ENCODE data around the gene TSPAN33. TPM values are rescaled to one million over a fixed set of nuclear protein-coding genes. Genes with fewer than 3 reads are reported as not detected.
"Not testable (repeated sequence)": the region's sequence is repeated elsewhere in the genome, so short reads cannot be mapped to it uniquely, and the experiment has no call there.

Gene TSPAN33
- total RNA-seq, 2 experiments from 2014 or later, result 0.48 to 0.86 TPM

DNA sequence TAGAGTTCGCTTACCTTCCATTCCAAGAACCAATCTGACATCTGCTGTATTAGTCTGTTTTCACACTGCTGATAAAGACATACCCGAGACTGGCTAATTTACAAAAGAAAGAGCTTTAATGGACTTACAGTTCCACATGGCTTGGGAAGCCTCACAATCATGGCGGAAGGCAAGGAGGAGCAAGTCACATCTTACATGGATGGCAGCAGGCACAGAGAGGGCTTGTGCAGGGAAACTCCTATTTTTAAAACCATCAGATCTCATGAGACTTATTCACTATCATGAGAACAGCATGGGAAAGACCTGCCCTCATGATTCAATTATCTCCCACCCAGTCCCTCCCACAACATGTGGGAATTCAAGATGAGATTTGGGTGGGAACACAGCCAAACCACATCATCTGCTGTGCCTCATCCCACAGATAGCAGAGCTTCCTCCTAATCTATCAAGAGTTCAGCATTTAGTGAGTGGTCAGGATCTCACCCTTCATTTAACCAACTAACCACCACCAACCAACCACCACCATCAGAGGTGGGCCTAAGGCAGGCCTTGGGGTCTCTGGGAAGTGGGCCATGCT lies 22.9 kb upstream of the TSPAN33 start:
- Mint-ChIP-seq H3K27ac (peak overlapping the region; percentile 36), H3K36me3 (ENCODE audit: low read depth) (peaks cover 15% of the 10 kb centered on the region), H3K9me3 (peaks cover 18% of the 10 kb centered on the region), H3K27me3 (peaks cover 19% of the 10 kb centered on the region), H3K4me1 (peaks cover 27% of the 10 kb centered on the region)
- CTCF ChIA-PET, result interaction anchor here (0.7 to 1.8 kb wide), 3 partner anchors 8 to 42 kb away, joined by 3 to 5 read pairs (median 3); no protein-coding TSS in a partner anchor
- DNase-seq, H3K4me3 Mint-ChIP-seq, POLR2A ChIA-PET: not testable (repeated sequence)

GRCh38 chr7:129122078-129122750 lies 22.3 kb upstream of the TSPAN33 start:
- Mint-ChIP-seq H3K4me3 (no peak overlapping the region), H3K27ac (peak overlapping the region; percentile 36), H3K9me3 (peaks cover 18% of the 10 kb centered on the region), H3K4me1 (peaks cover 27% of the 10 kb centered on the region), H3K27me3 (peaks cover 19% of the 10 kb centered on the region), H3K36me3 (ENCODE audit: low read depth) (peaks cover 15% of the 10 kb centered on the region)
- CTCF ChIA-PET, result interaction anchor here (0.7 to 1.8 kb wide), 3 partner anchors 8 to 42 kb away, joined by 3 to 5 read pairs (median 3); no protein-coding TSS in a partner anchor
- POLR2A ChIA-PET, result no interaction called here
- no peak for DNase-seq

- Mint-ChIP-seq H3K4me1 (peaks cover 27% of the 10 kb centered on the region), H3K27ac (peak overlapping the region; percentile 57), H3K36me3 (ENCODE audit: low read depth) (peaks cover 15% of the 10 kb centered on the region), H3K27me3 (peaks cover 19% of the 10 kb centered on the region), H3K4me3 (peak overlapping the region; percentile 21), H3K9me3 (peaks cover 18% of the 10 kb centered on the region)
- CTCF ChIA-PET, result interaction anchor here (0.7 to 1.8 kb wide), 3 partner anchors 32 to 41 kb away, joined by 3 to 5 read pairs (median 3); no protein-coding TSS in a partner anchor
- POLR2A ChIA-PET, result no interaction called here
- peak; percentile 20 for DNase-seq
Observed at GRCh38 chr7:129122751-129123509, 21.6 kb upstream of the TSPAN33 start.

- POLR2A ChIA-PET, result no interaction called here
- CTCF ChIA-PET, result interaction anchor here (0.7 to 1.8 kb wide), 2 partner anchors 32 to 40 kb away, joined by 3 to 5 read pairs; no protein-coding TSS in a partner anchor
- H3K27me3 Mint-ChIP-seq, result peaks cover 19% of the 10 kb centered on the region
- no peak for DNase-seq
- H3K9me3 Mint-ChIP-seq, result peaks cover 18% of the 10 kb centered on the region
- H3K4me1 Mint-ChIP-seq, result peaks cover 27% of the 10 kb centered on the region
- H3K27ac Mint-ChIP-seq, result no peak overlapping the region
- H3K4me3 Mint-ChIP-seq, result no peak overlapping the region
- peaks cover 15% of the 10 kb centered on the region for H3K36me3 Mint-ChIP-seq (ENCODE audit: low read depth)
Observed at GRCh38 chr7:129123510-129123857, 21.0 kb upstream of the TSPAN33 start.

DNA sequence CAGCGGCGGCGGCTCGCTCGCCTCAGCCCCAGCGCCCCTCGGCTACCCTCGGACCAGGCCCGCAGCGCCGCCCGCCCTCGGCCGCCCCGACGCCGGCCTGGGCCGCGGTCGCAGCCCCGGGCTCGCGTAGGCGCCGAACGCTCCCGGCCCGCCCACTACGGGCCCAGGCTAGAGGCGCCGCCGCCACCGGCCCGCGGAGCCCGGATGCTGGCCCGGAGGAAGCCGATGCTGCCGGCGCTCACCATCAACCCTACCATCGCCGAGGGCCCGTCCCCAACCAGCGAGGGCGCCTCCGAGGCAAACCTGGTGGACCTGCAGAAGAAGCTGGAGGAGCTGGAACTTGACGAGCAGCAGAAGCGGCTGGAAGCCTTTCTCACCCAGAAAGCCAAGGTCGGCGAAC lies 18.2 kb upstream of the TSPAN33 start:
- Mint-ChIP-seq H3K27me3 (peaks cover 12% of the 10 kb centered on the region), H3K9me3 (peaks cover 8% of the 10 kb centered on the region), H3K27ac (no peak overlapping the region), H3K36me3 (ENCODE audit: low read depth) (peaks cover 7% of the 10 kb centered on the region), H3K4me1 (peaks cover 27% of the 10 kb centered on the region), H3K4me3 (no peak overlapping the region)
- ChIA-PET POLR2A (no interaction called here), CTCF (interaction anchor here (1.6 kb wide), 1 partner anchor 38 kb away, joined by 8 read pairs; no protein-coding TSS in a partner anchor)
- no peak for DNase-seq

- Mint-ChIP-seq H3K27me3 (peaks cover 12% of the 10 kb centered on the region), H3K9me3 (no peaks in the 10 kb centered on the region), H3K36me3 (ENCODE audit: low read depth) (no peaks in the 10 kb centered on the region), H3K27ac (no peak overlapping the region), H3K4me1 (peaks cover 18% of the 10 kb centered on the region), H3K4me3 (no peak overlapping the region)
- ChIA-PET CTCF (no interaction called here), POLR2A (no interaction called here)
- DNase-seq, result no peak
Observed at GRCh38 chr7:129127154-129127553, 17.4 kb upstream of the TSPAN33 start.

DNA sequence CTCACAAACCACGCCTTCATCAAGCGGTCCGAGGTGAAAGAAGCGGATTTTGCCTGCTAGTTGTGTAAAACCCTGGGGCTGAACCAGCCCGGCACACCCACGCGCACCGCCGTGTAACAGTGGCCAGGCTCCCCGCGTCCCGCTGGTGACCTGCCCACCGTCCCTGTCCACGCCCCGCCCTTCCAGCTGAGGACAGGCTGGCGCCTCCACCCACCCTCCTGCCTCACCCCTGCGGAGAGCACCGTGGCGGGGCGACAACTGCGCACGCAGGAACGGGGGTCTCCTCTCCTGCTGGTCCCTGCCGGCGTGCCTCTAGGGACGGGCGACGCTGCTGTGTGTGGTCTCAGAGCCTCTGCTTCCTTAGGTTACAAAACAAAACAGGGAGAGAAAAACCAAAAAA lies 16.9 kb upstream of the TSPAN33 start:
- Mint-ChIP-seq H3K4me1 (peaks cover 14% of the 10 kb centered on the region), H3K27me3 (peaks cover 12% of the 10 kb centered on the region), H3K9me3 (no peaks in the 10 kb centered on the region), H3K4me3 (no peak overlapping the region), H3K36me3 (ENCODE audit: low read depth) (no peaks in the 10 kb centered on the region), H3K27ac (no peak overlapping the region)
- ChIA-PET CTCF (no interaction called here), POLR2A (no interaction called here)
- DNase-seq, result no peak

DNA sequence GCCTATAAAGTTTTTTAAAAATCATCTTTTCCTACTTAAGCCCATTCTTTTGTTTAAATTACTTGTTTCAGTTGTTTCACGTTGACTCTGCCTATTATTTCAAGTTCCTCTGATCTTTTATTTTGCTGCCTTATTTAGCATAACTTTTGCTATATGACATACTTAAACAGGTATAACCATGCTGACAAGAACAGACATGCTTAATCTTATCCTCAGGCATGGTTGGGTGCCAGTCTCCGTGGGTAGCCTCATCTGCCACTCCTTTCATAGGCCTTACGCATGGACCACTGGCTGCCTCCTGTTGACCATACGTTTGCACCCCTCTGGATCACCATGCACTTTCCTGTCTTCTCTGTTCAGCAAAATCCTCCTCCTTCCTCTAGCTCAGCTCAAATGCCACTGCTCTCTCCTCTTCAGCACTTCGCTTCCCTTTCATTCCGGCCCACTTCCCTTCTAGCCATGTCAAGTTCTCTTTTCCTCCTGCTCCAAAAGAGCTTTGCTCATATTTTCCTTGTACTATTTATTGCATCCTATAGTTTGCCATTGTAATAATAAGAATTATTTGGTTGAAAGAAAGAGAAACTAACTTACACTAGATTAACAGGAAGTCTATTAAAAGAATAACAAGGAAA lies 10.0 kb upstream of the TSPAN33 start:
- Mint-ChIP-seq H3K4me3 (no peak overlapping the region), H3K4me1 (peaks cover 16% of the 10 kb centered on the region), H3K9me3 (no peaks in the 10 kb centered on the region), H3K36me3 (ENCODE audit: low read depth) (no peaks in the 10 kb centered on the region), H3K27me3 (no peaks in the 10 kb centered on the region), H3K27ac (no peak overlapping the region)
- ChIA-PET POLR2A (no interaction called here), CTCF (no interaction called here)
- no peak for DNase-seq

GRCh38 chr7:129136887-129137642 lies 7.4 kb upstream of the TSPAN33 start:
- ChIA-PET POLR2A (no interaction called here), CTCF (interaction anchor here (0.5 to 1.0 kb wide), 4 partner anchors 27 to 251 kb away, joined by 3 to 7 read pairs (median 4); no protein-coding TSS in a partner anchor)
- Mint-ChIP-seq H3K4me3 (no peak overlapping the region), H3K9me3 (no peaks in the 10 kb centered on the region), H3K27me3 (peaks cover 3% of the 10 kb centered on the region), H3K4me1 (peaks cover 16% of the 10 kb centered on the region), H3K27ac (no peak overlapping the region), H3K36me3 (ENCODE audit: low read depth) (no peaks in the 10 kb centered on the region)
- no peak for DNase-seq

DNA sequence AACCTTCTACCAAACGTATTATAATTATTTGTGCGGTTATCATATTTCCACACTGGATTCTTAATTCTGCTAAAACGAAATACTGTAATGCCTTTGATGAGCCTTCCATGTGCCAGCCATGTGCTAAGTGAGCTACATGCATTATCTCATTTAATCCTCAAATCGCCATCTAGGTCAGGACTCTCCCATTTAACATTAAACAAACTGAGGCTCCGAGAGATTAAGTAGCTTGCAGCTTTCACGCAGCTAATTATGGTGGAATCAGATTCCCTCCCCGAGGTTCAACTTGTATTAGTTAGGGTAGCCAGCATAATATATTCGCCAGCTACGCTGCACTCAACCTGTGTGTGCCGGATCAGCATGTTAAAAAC lies 798 bp upstream of the TSPAN33 start:
- DNase-seq, result no peak
- Mint-ChIP-seq H3K36me3 (ENCODE audit: low read depth) (no peaks in the 10 kb centered on the region), H3K27me3 (peaks cover 51% of the 10 kb centered on the region), H3K4me3 (peak overlapping the region; percentile 75), H3K27ac (no peak overlapping the region), H3K9me3 (no peaks in the 10 kb centered on the region), H3K4me1 (peaks cover 10% of the 10 kb centered on the region)
- CTCF ChIA-PET, result interaction anchor here (0.6 to 1.9 kb wide), 2 partner anchors 20 to 44 kb away, joined by 3 to 12 read pairs; no protein-coding TSS in a partner anchor
- POLR2A ChIA-PET, result interaction anchor here (1.1 kb wide), 1 partner anchor 89 kb away, joined by 3 read pairs; the partner anchor contains the start of gene TNPO3

GRCh38 chr7:129144834-129145668 lies 544 bp downstream of the TSPAN33 start:
- POLR2A ChIA-PET, result interaction anchor here (1.1 kb wide), 1 partner anchor 90 kb away, joined by 3 read pairs; the partner anchor contains the start of gene TNPO3
- Mint-ChIP-seq H3K4me1 (peaks cover 10% of the 10 kb centered on the region), H3K27me3 (peaks cover 52% of the 10 kb centered on the region)

More at GRCh38 chr7:129144834-129145668, 544 bp downstream of the TSPAN33 start:
- Mint-ChIP-seq H3K4me3 (peak overlapping the region; percentile 59), H3K27ac (no peak overlapping the region), H3K9me3 (no peaks in the 10 kb centered on the region), H3K36me3 (ENCODE audit: low read depth) (no peaks in the 10 kb centered on the region)
- CTCF ChIA-PET, result interaction anchor here (1.0 to 1.9 kb wide), 2 partner anchors 19 kb away, joined by 3 to 12 read pairs; no protein-coding TSS in a partner anchor
- peak; percentile 20 for DNase-seq
